Neuron (in vitro differentiated cells): ENCODE measurements around the gene NRAS.

Source experiments
- H2AFZ ChIP-seq: one replicate; pipeline ENCODE4 v1.6.1; 2013; ENCODE audit warnings: low read depth, mild to moderate bottlenecking, inconsistent platforms, low read length, moderate library complexity
- H3K27me3 ChIP-seq: one replicate; pipeline ENCODE4 v1.6.1; 2013; ENCODE audit warnings: low read length; ENCODE audit not compliant: insufficient read depth
- H3K36me3 ChIP-seq: one replicate; pipeline ENCODE4 v1.6.1; 2013; ENCODE audit warnings: low read length; ENCODE audit not compliant: insufficient read depth
- H3K4me1 ChIP-seq: one replicate; pipeline ENCODE4 v1.6.1; 2013; ENCODE audit warnings: low read length; ENCODE audit not compliant: insufficient read depth
- H3K4me3 ChIP-seq: 2 replicates; pipeline ENCODE4 v1.5.1; 2013; ENCODE audit warnings: mild to moderate bottlenecking, low read length, moderate library complexity
- H3K9me3 ChIP-seq: one replicate; pipeline ENCODE4 v1.6.1; 2013; ENCODE audit warnings: low read length

The NRAS gene

GRCh38 chr1:114691061-114691460 lies 25.5 kb downstream of the NRAS start:
- Histone ChIP-seq H3K9me3 (no peaks in the 10 kb centered on the region), H3K4me1 (no peaks in the 10 kb centered on the region), H3K36me3 (no peaks in the 10 kb centered on the region), H3K4me3 (no peak overlapping the region), H2AFZ (no peak overlapping the region), H3K27me3 (peaks cover 13% of the 10 kb centered on the region)

GRCh38 chr1:114690148-114690547 lies 26.4 kb downstream of the NRAS start:
- Histone ChIP-seq H3K4me1 (no peaks in the 10 kb centered on the region), H3K4me3 (no peak overlapping the region), H3K27me3 (peaks cover 14% of the 10 kb centered on the region), H3K9me3 (no peaks in the 10 kb centered on the region), H3K36me3 (no peaks in the 10 kb centered on the region), H2AFZ (no peak overlapping the region)

GRCh38 chr1:114688526-114688925 lies 28.0 kb downstream of the NRAS start:
- Histone ChIP-seq H3K4me1 (no peaks in the 10 kb centered on the region), H3K4me3 (no peak overlapping the region), H2AFZ (no peak overlapping the region), H3K36me3 (no peaks in the 10 kb centered on the region), H3K27me3 (peaks cover 20% of the 10 kb centered on the region), H3K9me3 (no peaks in the 10 kb centered on the region)

- no peak overlapping the region for H3K4me3 ChIP-seq
- H3K4me1 ChIP-seq = no peaks in the 10 kb centered on the region
- no peak overlapping the region for H2AFZ ChIP-seq
- no peaks in the 10 kb centered on the region for H3K9me3 ChIP-seq
- no peaks in the 10 kb centered on the region for H3K36me3 ChIP-seq
- peaks cover 22% of the 10 kb centered on the region for H3K27me3 ChIP-seq
Observed at GRCh38 chr1:114685851-114686250, 30.7 kb downstream of the NRAS start.

- Histone ChIP-seq H3K36me3 (no peaks in the 10 kb centered on the region), H3K9me3 (no peaks in the 10 kb centered on the region), H2AFZ (no peak overlapping the region), H3K27me3 (peaks cover 25% of the 10 kb centered on the region), H3K4me3 (no peak overlapping the region), H3K4me1 (no peaks in the 10 kb centered on the region)
Observed at GRCh38 chr1:114677691-114678090, 38.9 kb downstream of the NRAS start.

GRCh38 chr1:114676115-114676514 lies 40.5 kb downstream of the NRAS start:
- Histone ChIP-seq H3K4me1 (no peaks in the 10 kb centered on the region), H3K27me3 (peaks cover 25% of the 10 kb centered on the region), H3K9me3 (no peaks in the 10 kb centered on the region), H3K36me3 (no peaks in the 10 kb centered on the region), H3K4me3 (no peak overlapping the region), H2AFZ (no peak overlapping the region)

- no peak overlapping the region for H3K4me3 ChIP-seq
- no peaks in the 10 kb centered on the region for H3K36me3 ChIP-seq
- H3K9me3 ChIP-seq = no peaks in the 10 kb centered on the region
- H3K27me3 ChIP-seq = peaks cover 46% of the 10 kb centered on the region
- H2AFZ ChIP-seq = no peak overlapping the region
- H3K4me1 ChIP-seq = no peaks in the 10 kb centered on the region
Observed at GRCh38 chr1:114671939-114672275, 44.7 kb downstream of the NRAS start.

- Histone ChIP-seq H2AFZ (no peak overlapping the region), H3K4me3 (no peak overlapping the region), H3K27me3 (peaks cover 42% of the 10 kb centered on the region), H3K9me3 (no peaks in the 10 kb centered on the region), H3K36me3 (no peaks in the 10 kb centered on the region), H3K4me1 (no peaks in the 10 kb centered on the region)
Observed at GRCh38 chr1:114671011-114671938, 45.3 kb downstream of the NRAS start.

GRCh38 chr1:114670083-114671010 lies 46.2 kb downstream of the NRAS start:
- H3K27me3 ChIP-seq = peaks cover 43% of the 10 kb centered on the region
- H3K4me1 ChIP-seq = no peaks in the 10 kb centered on the region
- peak overlapping the region; percentile 57 for H2AFZ ChIP-seq
- no peaks in the 10 kb centered on the region for H3K9me3 ChIP-seq
- peak overlapping the region; percentile 51 for H3K4me3 ChIP-seq
- H3K36me3 ChIP-seq = no peaks in the 10 kb centered on the region

GRCh38 chr1:114669562-114670082 lies 46.9 kb downstream of the NRAS start, which contains the start of gene DENND2C:
Gene DENND2C, minus strand, starts transcription at chr1:114670049. Its CDS starts 44,065 bp downstream, at chr1:114625984.
- no peaks in the 10 kb centered on the region for H3K9me3 ChIP-seq
- H2AFZ ChIP-seq = peak within 1 kb of the TSS; percentile 57
- H3K36me3 ChIP-seq = no peaks in the 10 kb centered on the region
- H3K4me1 ChIP-seq = no peaks in the 10 kb centered on the region
- peaks cover 40% of the 10 kb centered on the region for H3K27me3 ChIP-seq
- H3K4me3 ChIP-seq = peak within 1 kb of the TSS; percentile 51

- no peaks in the 10 kb centered on the region for H3K4me1 ChIP-seq
- H3K9me3 ChIP-seq = no peaks in the 10 kb centered on the region
- peaks cover 38% of the 10 kb centered on the region for H3K27me3 ChIP-seq
- H3K36me3 ChIP-seq = no peaks in the 10 kb centered on the region
- H3K4me3 ChIP-seq = peak overlapping the region; percentile 51
- H2AFZ ChIP-seq = peak overlapping the region; percentile 57
Observed at GRCh38 chr1:114668784-114669561, 47.6 kb downstream of the NRAS start.

- H3K36me3 ChIP-seq = no peaks in the 10 kb centered on the region
- H3K4me3 ChIP-seq = no peak overlapping the region
- H3K9me3 ChIP-seq = no peaks in the 10 kb centered on the region
- no peaks in the 10 kb centered on the region for H3K4me1 ChIP-seq
- no peak overlapping the region for H2AFZ ChIP-seq
- H3K27me3 ChIP-seq = peaks cover 38% of the 10 kb centered on the region
Observed at GRCh38 chr1:114668373-114668772, 48.2 kb downstream of the NRAS start.
